HepG2 (cell line): ENCODE measurements around the gene MYO1C. TPM values are rescaled to one million over a fixed set of nuclear protein-coding genes. Genes with fewer than 3 reads are reported as not detected.

Experiments
- CERS6 ChIP-seq: sonication (generic); formaldehyde crosslinking; IDR thresholded peaks from 2 replicates; pipeline ENCODE4 v1.5.0; 2020; ENCODE audit warnings: missing genetic modification reagents
- GPN1 ChIP-seq: sonication (generic); formaldehyde crosslinking; IDR thresholded peaks from 2 replicates; pipeline ENCODE4 v1.5.1; 2020; ENCODE audit warnings: missing genetic modification reagents, borderline replicate concordance
- HNRNPUL1 ChIP-seq: fragments of 200-400 bp; formaldehyde crosslinking; IDR thresholded peaks from 2 replicates; pipeline ENCODE4 v1.6.1; 2017; ENCODE audit warnings: low read depth, mild to moderate bottlenecking, low read length, moderate library complexity
- MLLT10 ChIP-seq: sonication (generic); formaldehyde crosslinking; IDR thresholded peaks from 2 replicates; pipeline ENCODE4 v1.4.0; 2020; ENCODE audit warnings: missing genetic modification reagents
- MXD3 ChIP-seq: IDR thresholded peaks from 2 replicates; pipeline ENCODE4 v1.6.1; 2016; ENCODE audit warnings: mild to moderate bottlenecking, missing biosample characterization, missing genetic modification reagents
- NFYB ChIP-seq: sonication (generic); formaldehyde crosslinking; IDR thresholded peaks from 2 replicates; pipeline ENCODE4 v1.4.0; 2020; ENCODE audit warnings: missing genetic modification reagents
- SP4 ChIP-seq: sonication (generic); formaldehyde crosslinking; IDR thresholded peaks from 2 replicates; pipeline ENCODE4 v1.8.1; 2023; ENCODE audit warnings: mild to moderate bottlenecking, missing genetic modification reagents
- STAG1 ChIP-seq: sonication (generic); formaldehyde crosslinking; IDR thresholded peaks from 2 replicates; pipeline ENCODE4 v1.4.0; 2020; ENCODE audit warnings: missing genetic modification reagents
- ZNF639 ChIP-seq: conservative IDR thresholded peaks from 2 replicates; pipeline ENCODE4 v1.6.1; 2018; ENCODE audit warnings: missing genetic modification reagents
- ZNF766 ChIP-seq: sonication (generic); formaldehyde crosslinking; IDR thresholded peaks from 2 replicates; pipeline ENCODE4 v1.5.0; 2020; ENCODE audit warnings: missing genetic modification reagents, borderline replicate concordance
- ZNF782 ChIP-seq: sonication (generic); formaldehyde crosslinking; IDR thresholded peaks from 2 replicates; pipeline ENCODE4 v1.4.0; 2020; ENCODE audit warnings: missing genetic modification reagents, mild to moderate bottlenecking, borderline replicate concordance
- ZNF841 ChIP-seq: sonication (generic); formaldehyde crosslinking; IDR thresholded peaks from 2 replicates; pipeline ENCODE4 v1.8.1; 2023; ENCODE audit warnings: missing genetic modification reagents, borderline replicate concordance
- polyA plus RNA-seq, 8 experiments: library from polyadenylated mRNA; depleted of rRNA in 3 of 8; stranded (reverse) in 7 of 8; unstranded in 1 of 8; fragments of >200 nt; fragmentation: Illumina TruSeq in 4 of 8; extraction: Trizol in 4 of 8; gene quantifications; 2 replicates each; pipeline versions ENCODE4 v1.2.1 to v1.2.3, GENCODE V29; 2011 to 2016; ENCODE audit warnings: low read depth in 4 of 8, missing spikeins in 1 of 8, mixed read lengths in 1 of 8; ENCODE audit not compliant: insufficient read depth in 1 of 8
- total RNA-seq, 5 experiments: library from RNA; depleted of rRNA; stranded (reverse); fragments of >200 nt; fragmentation: Illumina TruSeq; extraction: Trizol; gene quantifications; 2 replicates each; pipeline ENCODE4 v1.2.3, GENCODE V29; 2016; ENCODE audit warnings: low read depth in 1 of 5
- TF ChIP-seq, protein P1 (sequence below): sonication (generic); formaldehyde crosslinking; conservative IDR thresholded peaks from 2 replicates; pipeline ENCODE4 v1.5.0; 2020; ENCODE audit warnings: missing genetic modification reagents
- TF ChIP-seq, protein P2 (sequence below): sonication (generic); formaldehyde crosslinking; conservative IDR thresholded peaks from 2 replicates; pipeline ENCODE4 v1.4.0; 2020; ENCODE audit warnings: missing genetic modification reagents
- TF ChIP-seq, protein P3 (sequence below): sonication (generic); formaldehyde crosslinking; IDR thresholded peaks from 2 replicates; pipeline ENCODE4 v1.8.0; 2022; ENCODE audit warnings: missing genetic modification reagents, mild to moderate bottlenecking, inconsistent platforms, borderline replicate concordance

Gene MYO1C
- total and polyA plus RNA-seq, 2 of the 13 experiments (the other 11 are each of a cell fraction or from before 2014, with no cell fraction given), result 22.7 to 40.8 TPM

GRCh38 chr17:1473170-1473569 is 19.3 kb downstream of the MYO1C start (continued):
- TF ChIP-seq ZNF639 (no peak), CERS6 (CRISPR knock-in tag) (no peak), MLLT10 (CRISPR knock-in tag) (no peak), GPN1 (CRISPR knock-in tag) (no peak), NFYB (CRISPR knock-in tag) (no peak), HNRNPUL1 (no peak), ZNF782 (no peak), ZNF766 (no peak), ZNF841 (CRISPR knock-in tag) (no peak), MXD3 (no peak), STAG1 (CRISPR knock-in tag) (peak; percentile 54), SP4 (CRISPR knock-in tag) (no peak)
- TF ChIP-seq, protein P1, sequence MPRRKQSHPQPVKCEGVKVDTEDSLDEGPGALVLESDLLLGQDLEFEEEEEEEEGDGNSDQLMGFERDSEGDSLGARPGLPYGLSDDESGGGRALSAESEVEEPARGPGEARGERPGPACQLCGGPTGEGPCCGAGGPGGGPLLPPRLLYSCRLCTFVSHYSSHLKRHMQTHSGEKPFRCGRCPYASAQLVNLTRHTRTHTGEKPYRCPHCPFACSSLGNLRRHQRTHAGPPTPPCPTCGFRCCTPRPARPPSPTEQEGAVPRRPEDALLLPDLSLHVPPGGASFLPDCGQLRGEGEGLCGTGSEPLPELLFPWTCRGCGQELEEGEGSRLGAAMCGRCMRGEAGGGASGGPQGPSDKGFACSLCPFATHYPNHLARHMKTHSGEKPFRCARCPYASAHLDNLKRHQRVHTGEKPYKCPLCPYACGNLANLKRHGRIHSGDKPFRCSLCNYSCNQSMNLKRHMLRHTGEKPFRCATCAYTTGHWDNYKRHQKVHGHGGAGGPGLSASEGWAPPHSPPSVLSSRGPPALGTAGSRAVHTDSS (CRISPR knock-in tag), result no peak
- TF ChIP-seq, protein P2, sequence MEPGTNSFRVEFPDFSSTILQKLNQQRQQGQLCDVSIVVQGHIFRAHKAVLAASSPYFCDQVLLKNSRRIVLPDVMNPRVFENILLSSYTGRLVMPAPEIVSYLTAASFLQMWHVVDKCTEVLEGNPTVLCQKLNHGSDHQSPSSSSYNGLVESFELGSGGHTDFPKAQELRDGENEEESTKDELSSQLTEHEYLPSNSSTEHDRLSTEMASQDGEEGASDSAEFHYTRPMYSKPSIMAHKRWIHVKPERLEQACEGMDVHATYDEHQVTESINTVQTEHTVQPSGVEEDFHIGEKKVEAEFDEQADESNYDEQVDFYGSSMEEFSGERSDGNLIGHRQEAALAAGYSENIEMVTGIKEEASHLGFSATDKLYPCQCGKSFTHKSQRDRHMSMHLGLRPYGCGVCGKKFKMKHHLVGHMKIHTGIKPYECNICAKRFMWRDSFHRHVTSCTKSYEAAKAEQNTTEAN (CRISPR knock-in tag), result no peak
- TF ChIP-seq, protein P3, sequence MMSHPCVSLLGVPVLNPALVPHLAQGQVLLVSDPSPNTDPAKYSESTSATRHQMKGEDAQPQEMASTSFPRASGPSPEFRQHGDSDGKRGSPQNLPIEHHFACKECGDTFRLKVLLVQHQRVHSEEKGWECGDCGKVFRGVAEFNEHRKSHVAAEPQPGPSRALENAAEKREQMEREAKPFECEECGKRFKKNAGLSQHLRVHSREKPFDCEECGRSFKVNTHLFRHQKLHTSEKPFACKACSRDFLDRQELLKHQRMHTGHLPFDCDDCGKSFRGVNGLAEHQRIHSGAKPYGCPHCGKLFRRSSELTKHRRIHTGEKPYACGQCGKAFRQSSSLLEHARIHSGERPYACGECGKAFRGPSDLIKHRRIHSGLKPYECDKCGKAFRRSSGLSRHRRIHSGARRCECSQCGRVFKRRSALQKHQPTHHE (CRISPR knock-in tag), result no peak
